ENCODE data around the gene NUBP1. TPM values are rescaled to one million over a fixed set of nuclear protein-coding genes. Genes with fewer than 3 reads are reported as not detected.

The NUBP1 gene
- total RNA-seq, 1 donor from 2014 or later = 16.6 TPM

GRCh38 chr16:10743227-10743609 lies 424 bp upstream of the NUBP1 start:
- no peaks in the 10 kb centered on the region for H3K27me3 ChIP-seq (ENCODE audit: control insufficient read depth, insufficient read depth, low read length)
- no peak for DNase-seq (ENCODE audit: low read depth)
- no peak for TF ChIP-seq CTCF (IDR thresholded peaks at IDR 0.05; ENCODE audit: insufficient read depth, low read length, severe bottlenecking)
- FAIRE-seq = no peak
- no peaks in the 10 kb centered on the region for H3K36me3 ChIP-seq (ENCODE audit: control insufficient read depth, insufficient read depth, low read length)
- peak overlapping the region; percentile 61 for H3K4me3 ChIP-seq (ENCODE audit: low read depth, low read length)

DNA sequence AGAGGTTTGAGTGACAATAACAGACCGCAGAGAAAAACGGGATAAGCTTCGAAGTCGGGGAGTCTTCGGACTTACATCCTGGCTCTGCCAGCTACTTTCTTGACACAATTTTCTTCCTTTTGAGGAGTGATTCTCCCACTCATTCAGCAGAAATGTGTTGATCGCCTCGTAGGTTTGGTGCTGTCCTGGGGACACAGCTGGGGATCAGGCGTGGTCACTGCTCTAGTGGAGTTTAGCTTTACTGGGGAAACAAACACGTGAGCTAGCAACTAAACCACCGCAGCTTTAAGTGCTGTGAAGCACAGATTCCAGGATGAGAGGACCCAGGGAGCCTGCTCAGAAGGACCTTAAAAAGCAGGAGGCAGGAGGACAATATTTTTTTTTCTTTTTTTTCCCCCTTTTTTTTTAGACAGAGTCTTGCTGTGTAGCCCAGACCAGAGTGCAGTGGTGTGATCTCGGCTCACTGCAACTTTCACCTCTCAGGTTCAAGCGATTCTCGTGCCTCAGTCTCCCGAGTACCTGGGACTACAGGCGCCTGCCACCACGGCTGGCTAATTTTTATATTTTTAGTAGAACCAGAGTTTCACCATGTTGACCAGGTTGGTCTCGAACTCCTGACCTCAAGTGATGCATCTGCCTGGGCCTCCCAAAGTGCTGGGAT lies 858 bp downstream of the NUBP1 start:
- no peak for FAIRE-seq

GRCh38 chr16:10745841-10746240 lies 2.2 kb downstream of the NUBP1 start:
- no peak for TF ChIP-seq CTCF (IDR thresholded peaks at IDR 0.05; ENCODE audit: insufficient read depth, low read length, severe bottlenecking)
- FAIRE-seq = peak; percentile 40
- H3K27me3 ChIP-seq (ENCODE audit: control insufficient read depth, insufficient read depth, low read length) = no peaks in the 10 kb centered on the region
- H3K4me3 ChIP-seq (ENCODE audit: low read depth, low read length) = no peak overlapping the region
- peaks cover 2% of the 10 kb centered on the region for H3K36me3 ChIP-seq (ENCODE audit: control insufficient read depth, insufficient read depth, low read length)
- no peak for DNase-seq (ENCODE audit: low read depth)

More for the DNA sequence above, 858 bp downstream of the NUBP1 start:
- no peak for TF ChIP-seq CTCF (IDR thresholded peaks at IDR 0.05; ENCODE audit: insufficient read depth, low read length, severe bottlenecking)
- no peak for DNase-seq (ENCODE audit: low read depth)
- H3K4me3 ChIP-seq (ENCODE audit: low read depth, low read length) = peak overlapping the region; percentile 61
- no peaks in the 10 kb centered on the region for H3K27me3 ChIP-seq (ENCODE audit: control insufficient read depth, insufficient read depth, low read length)
- H3K36me3 ChIP-seq (ENCODE audit: control insufficient read depth, insufficient read depth, low read length) = no peaks in the 10 kb centered on the region

GRCh38 chr16:10750793-10751192 lies 7.2 kb downstream of the NUBP1 start:
- DNase-seq (ENCODE audit: low read depth) (no peak), FAIRE-seq (no peak)
- peaks cover 4% of the 10 kb centered on the region for H3K36me3 ChIP-seq (ENCODE audit: control insufficient read depth, insufficient read depth, low read length)
- no peaks in the 10 kb centered on the region for H3K27me3 ChIP-seq (ENCODE audit: control insufficient read depth, insufficient read depth, low read length)
- no peak for TF ChIP-seq CTCF (IDR thresholded peaks at IDR 0.05; ENCODE audit: insufficient read depth, low read length, severe bottlenecking)
- no peak overlapping the region for H3K4me3 ChIP-seq (ENCODE audit: low read depth, low read length)

DNA sequence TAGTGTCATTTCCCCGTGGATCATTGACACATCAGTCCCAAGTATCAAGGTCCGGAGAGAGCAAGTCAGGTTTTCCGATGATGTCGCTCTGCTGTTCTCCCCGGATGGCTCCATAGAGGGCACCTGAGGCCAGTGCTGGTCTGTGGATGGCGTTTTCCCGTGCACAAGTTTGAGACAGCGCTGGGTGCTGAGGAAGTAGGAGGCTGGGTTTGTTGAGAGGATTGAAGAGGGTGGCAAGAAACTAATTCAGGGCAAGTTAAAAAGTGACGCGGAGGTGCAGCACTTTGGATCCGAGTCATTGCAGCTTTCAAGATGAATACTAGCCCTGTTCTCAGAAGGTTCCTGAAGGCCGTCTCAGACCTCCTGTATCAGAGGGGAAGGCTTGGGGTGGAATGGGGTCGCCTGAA lies 7.7 kb downstream of the NUBP1 start:
- FAIRE-seq = no peak
- no peak for DNase-seq (ENCODE audit: low read depth)

More for the DNA sequence above, 7.7 kb downstream of the NUBP1 start:
- H3K36me3 ChIP-seq (ENCODE audit: control insufficient read depth, insufficient read depth, low read length) = peaks cover 4% of the 10 kb centered on the region
- no peak overlapping the region for H3K4me3 ChIP-seq (ENCODE audit: low read depth, low read length)
- H3K27me3 ChIP-seq (ENCODE audit: control insufficient read depth, insufficient read depth, low read length) = no peaks in the 10 kb centered on the region
- no peak for TF ChIP-seq CTCF (IDR thresholded peaks at IDR 0.05; ENCODE audit: insufficient read depth, low read length, severe bottlenecking)

Data from bronchial epithelial cell (primary cell).